Astrocyte (in vitro differentiated cells and primary cell): ENCODE results near the gene GALNT2. TPM values are rescaled to one million over a fixed set of nuclear protein-coding genes. Genes with fewer than 3 reads are reported as not detected.

Source experiments
- DNase-seq: peaks from one replicate; pipeline ENCODE4 v3.0.0-alpha.2; 2010; ENCODE audit warnings: low read depth
- FAIRE-seq: peaks from 2 replicates; lab custom pipeline; 2011; peaks lifted over from hg19 to GRCh38; lab: Jason Lieb, UNC
- H2AFZ ChIP-seq: 2 replicates; pipeline ENCODE4 v1.6.0; 2012; ENCODE audit warnings: low read depth, low read length, inconsistent platforms
- H3K27ac ChIP-seq: 2 replicates; pipeline ENCODE4 v1.5.1; 2011; ENCODE audit warnings: low read depth, low read length, inconsistent platforms
- H3K27me3 ChIP-seq: 2 replicates; pipeline ENCODE4 v1.6.0; 2011; ENCODE audit warnings: low read length, inconsistent platforms; ENCODE audit not compliant: insufficient read depth
- H3K36me3 ChIP-seq: 2 replicates; pipeline ENCODE4 v1.5.1; 2011; ENCODE audit warnings: low read length, inconsistent platforms; ENCODE audit not compliant: insufficient read depth
- H3K4me1 ChIP-seq: 2 replicates; pipeline ENCODE4 v1.5.1; 2011; ENCODE audit warnings: low read length, inconsistent platforms; ENCODE audit not compliant: insufficient read depth
- H3K4me2 ChIP-seq: 2 replicates; pipeline ENCODE4 v1.6.0; 2012; ENCODE audit warnings: low read length, inconsistent platforms
- H3K4me3 ChIP-seq: 2 replicates; pipeline ENCODE4 v1.5.1; 2011; ENCODE audit warnings: low read depth, mild to moderate bottlenecking, low read length, inconsistent platforms; ENCODE audit not compliant: insufficient read depth
- H3K79me2 ChIP-seq: 2 replicates; pipeline ENCODE4 v1.6.0; 2012; ENCODE audit warnings: mild to moderate bottlenecking, low read length, inconsistent platforms; ENCODE audit not compliant: insufficient read depth
- H3K9ac ChIP-seq: 2 replicates; pipeline ENCODE4 v1.6.0; 2012; ENCODE audit warnings: mild to moderate bottlenecking, low read length, inconsistent platforms
- H3K9me3 ChIP-seq: 2 replicates; pipeline ENCODE4 v1.5.1; 2012; ENCODE audit warnings: low read depth, mild to moderate bottlenecking, low read length, inconsistent platforms; ENCODE audit not compliant: insufficient read depth
- H4K20me1 ChIP-seq: 2 replicates; pipeline ENCODE4 v1.6.0; 2012; ENCODE audit warnings: low read length, inconsistent platforms; ENCODE audit not compliant: insufficient read depth
- H3K27ac Mint-ChIP-seq: one replicate; pipeline ENCODE4 v1.8.0; 2021; ENCODE audit warnings: mild to moderate bottlenecking, mixed read lengths; ENCODE audit not compliant: unreplicated experiment
- H3K27me3 Mint-ChIP-seq: one replicate; pipeline ENCODE4 v1.8.0; 2021; ENCODE audit warnings: low read depth, mixed read lengths; ENCODE audit not compliant: unreplicated experiment
- H3K36me3 Mint-ChIP-seq: one replicate; pipeline ENCODE4 v1.8.0; 2021; ENCODE audit warnings: low read depth, mixed read lengths; ENCODE audit not compliant: unreplicated experiment
- H3K4me1 Mint-ChIP-seq: one replicate; pipeline ENCODE4 v1.8.0; 2021; ENCODE audit warnings: low read depth, mixed read lengths; ENCODE audit not compliant: unreplicated experiment
- H3K4me3 Mint-ChIP-seq: one replicate; pipeline ENCODE4 v1.8.0; 2021; ENCODE audit warnings: mild to moderate bottlenecking, moderate library complexity, mixed read lengths; ENCODE audit not compliant: unreplicated experiment
- H3K9me3 Mint-ChIP-seq: one replicate; pipeline ENCODE4 v1.8.0; 2021; ENCODE audit warnings: mild to moderate bottlenecking, mixed read lengths; ENCODE audit not compliant: unreplicated experiment
- EZH2 ChIP-seq: IDR thresholded peaks from 2 replicates; pipeline ENCODE4 v1.6.1; 2012; ENCODE audit warnings: mild to moderate bottlenecking, low read length, inconsistent platforms; ENCODE audit not compliant: insufficient read depth
- total RNA-seq: library from RNA; stranded (reverse); gene quantifications from 2 replicates; pipeline ENCODE4 v1.2.1, GENCODE V29; 2021
- TF ChIP-seq, protein P1 (sequence below): IDR thresholded peaks from 2 replicates; pipeline ENCODE4 v1.5.1; 2011; ENCODE audit warnings: low read depth, mild to moderate bottlenecking, inconsistent platforms, low read length, moderate library complexity; ENCODE audit not compliant: insufficient read depth

Gene GALNT2
- total RNA-seq, 1 donor from 2014 or later = 507 TPM

DNA sequence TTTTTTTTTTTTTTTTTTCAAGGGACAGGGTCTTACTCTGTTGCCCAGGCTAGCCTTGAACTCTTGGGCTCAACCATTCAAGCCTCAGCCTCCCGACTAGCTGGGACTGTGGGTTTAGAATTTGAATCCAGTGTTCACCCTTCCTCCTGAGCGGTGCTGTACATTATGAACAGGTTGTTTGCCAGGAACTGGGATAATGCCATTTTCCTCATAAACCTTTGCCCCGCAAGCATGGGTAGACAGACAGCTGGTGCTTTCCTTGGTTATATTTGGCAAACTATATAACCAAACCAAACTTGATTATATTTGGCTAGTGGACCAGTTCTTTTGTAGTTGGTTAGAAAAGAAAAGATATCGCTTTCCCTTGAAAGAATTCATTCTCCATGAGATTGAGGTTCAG is 54.9 kb downstream of the GALNT2 start:
- FAIRE-seq (no peak), DNase-seq (no peak)
- H3K4me3 Mint-ChIP-seq = no peak overlapping the region
- Histone ChIP-seq H2AFZ (no peak overlapping the region), H3K4me3 (no peak overlapping the region), H3K4me2 (no peak overlapping the region), H3K9ac (no peak overlapping the region), H3K36me3 (no peaks in the 10 kb centered on the region), H3K27me3 (no peaks in the 10 kb centered on the region), H3K9me3 (no peaks in the 10 kb centered on the region), H3K27ac (no peak overlapping the region), H3K4me1 (peaks cover 28% of the 10 kb centered on the region), H3K79me2 (peaks cover 98% of the 10 kb centered on the region), H4K20me1 (peaks cover 89% of the 10 kb centered on the region)
- H3K9me3 Mint-ChIP-seq = no peaks in the 10 kb centered on the region
- H3K27me3 Mint-ChIP-seq = no peaks in the 10 kb centered on the region
- H3K4me1 Mint-ChIP-seq = peaks cover 85% of the 10 kb centered on the region
- H3K27ac Mint-ChIP-seq = peak overlapping the region; percentile 98
- no peak for TF ChIP-seq EZH2
- TF ChIP-seq, protein P1, sequence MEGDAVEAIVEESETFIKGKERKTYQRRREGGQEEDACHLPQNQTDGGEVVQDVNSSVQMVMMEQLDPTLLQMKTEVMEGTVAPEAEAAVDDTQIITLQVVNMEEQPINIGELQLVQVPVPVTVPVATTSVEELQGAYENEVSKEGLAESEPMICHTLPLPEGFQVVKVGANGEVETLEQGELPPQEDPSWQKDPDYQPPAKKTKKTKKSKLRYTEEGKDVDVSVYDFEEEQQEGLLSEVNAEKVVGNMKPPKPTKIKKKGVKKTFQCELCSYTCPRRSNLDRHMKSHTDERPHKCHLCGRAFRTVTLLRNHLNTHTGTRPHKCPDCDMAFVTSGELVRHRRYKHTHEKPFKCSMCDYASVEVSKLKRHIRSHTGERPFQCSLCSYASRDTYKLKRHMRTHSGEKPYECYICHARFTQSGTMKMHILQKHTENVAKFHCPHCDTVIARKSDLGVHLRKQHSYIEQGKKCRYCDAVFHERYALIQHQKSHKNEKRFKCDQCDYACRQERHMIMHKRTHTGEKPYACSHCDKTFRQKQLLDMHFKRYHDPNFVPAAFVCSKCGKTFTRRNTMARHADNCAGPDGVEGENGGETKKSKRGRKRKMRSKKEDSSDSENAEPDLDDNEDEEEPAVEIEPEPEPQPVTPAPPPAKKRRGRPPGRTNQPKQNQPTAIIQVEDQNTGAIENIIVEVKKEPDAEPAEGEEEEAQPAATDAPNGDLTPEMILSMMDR = no peak
- peaks cover 29% of the 10 kb centered on the region for H3K36me3 Mint-ChIP-seq

DNA sequence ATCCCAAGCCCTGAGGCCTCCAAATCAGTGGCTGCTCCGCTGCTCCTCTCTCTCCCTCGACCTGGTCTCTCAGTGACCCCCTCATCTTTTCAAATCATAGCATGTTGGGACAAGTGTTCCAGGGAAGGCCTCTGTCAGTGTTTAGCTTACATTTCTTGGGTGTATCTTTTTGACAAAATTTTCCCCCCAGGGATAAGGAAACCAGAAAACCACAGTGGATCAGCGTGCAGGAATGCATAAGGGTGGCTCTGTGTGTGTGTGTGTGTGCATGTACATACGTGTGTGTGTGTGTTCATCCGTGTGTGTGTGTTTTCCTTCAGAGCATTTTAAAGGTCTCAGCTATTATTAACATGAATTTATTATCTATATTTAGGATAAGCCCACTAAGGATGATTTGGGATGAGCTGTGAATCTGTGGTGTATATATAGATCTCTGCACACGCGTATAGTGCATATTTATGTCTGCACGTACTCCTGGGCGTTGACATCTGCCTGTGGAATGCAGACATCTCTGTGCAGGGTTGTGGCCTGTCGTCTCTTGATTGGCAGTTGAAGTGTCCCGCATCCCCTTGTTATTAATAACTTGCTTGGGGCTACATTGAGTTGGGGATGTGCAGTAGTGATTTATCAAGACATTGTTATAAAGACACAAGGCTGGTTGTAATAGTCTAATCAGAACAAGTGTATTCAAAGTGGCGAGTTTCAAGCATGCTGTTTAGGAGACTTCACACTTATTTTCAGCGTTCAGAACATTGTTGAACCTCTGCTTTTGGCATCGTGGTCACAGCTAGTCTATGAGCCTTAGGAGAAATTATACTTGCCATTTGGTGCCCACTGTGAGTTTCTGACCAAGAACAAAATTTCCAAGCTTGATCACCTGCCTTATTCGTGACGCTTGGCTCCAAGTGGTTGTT is 55.6 kb downstream of the GALNT2 start:
- Histone ChIP-seq H2AFZ (no peak overlapping the region), H3K79me2 (peaks cover 98% of the 10 kb centered on the region), H4K20me1 (peaks cover 87% of the 10 kb centered on the region), H3K27ac (no peak overlapping the region), H3K27me3 (no peaks in the 10 kb centered on the region), H3K36me3 (no peaks in the 10 kb centered on the region), H3K4me1 (peaks cover 28% of the 10 kb centered on the region), H3K4me2 (no peak overlapping the region), H3K9me3 (no peaks in the 10 kb centered on the region), H3K4me3 (no peak overlapping the region), H3K9ac (no peak overlapping the region)
- DNase-seq (no peak), FAIRE-seq (no peak)
- Mint-ChIP-seq H3K36me3 (peaks cover 26% of the 10 kb centered on the region), H3K27me3 (no peaks in the 10 kb centered on the region), H3K9me3 (no peaks in the 10 kb centered on the region), H3K4me3 (no peak overlapping the region), H3K27ac (peak overlapping the region; percentile 98), H3K4me1 (peaks cover 87% of the 10 kb centered on the region)
- TF ChIP-seq EZH2 = no peak
- TF ChIP-seq, protein P1 = no peak
